ENCODE measurements around the gene KCNV2. TPM values are rescaled to one million over a fixed set of nuclear protein-coding genes. Genes with fewer than 3 reads are reported as not detected.

The KCNV2 gene
- total RNA-seq = not detected
- polyA plus RNA-seq = not detected
- long read RNA-seq, donor 1 = 0 reads
- long read RNA-seq, donor 2 = 0 reads

DNA sequence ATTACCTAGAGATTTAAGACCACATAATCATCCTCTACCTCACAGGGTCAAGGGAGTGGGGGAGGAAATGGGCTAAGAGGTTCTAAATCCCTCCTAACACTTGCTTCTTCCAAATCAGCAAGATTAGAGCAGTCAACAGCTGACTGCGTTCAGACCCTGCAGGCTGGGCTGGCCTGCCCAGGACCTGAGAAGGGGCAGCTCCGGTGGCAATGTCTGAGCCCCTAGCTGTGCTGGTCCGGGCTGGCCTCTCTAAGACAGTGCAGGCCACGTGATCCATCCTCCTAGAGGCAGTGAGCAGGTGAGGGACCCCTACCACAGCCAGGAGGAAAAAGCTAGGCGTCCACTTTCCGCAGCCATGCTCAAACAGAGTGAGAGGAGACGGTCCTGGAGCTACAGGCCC is at the start of gene KCNV2:
KCNV2 (plus strand) TSS at position 126 of the 400 bp plus-strand sequence; CDS start at position 356, 230 bp downstream.
- no peaks in the 10 kb centered on the region for H3K27me3 ChIP-seq (ENCODE audit: control insufficient read depth in 1 of 2, insufficient read depth in 2 of 2, low read length in 1 of 2)
- H3K9me3 ChIP-seq (ENCODE audit: control insufficient read depth, low read length) = no peaks in the 10 kb centered on the region
- no peak for DNase-seq
- no peaks in the 10 kb centered on the region for H3K4me1 ChIP-seq (ENCODE audit: control insufficient read depth in 1 of 2, insufficient read depth in 2 of 2, low read length in 2 of 2)
- H3K36me3 ChIP-seq (ENCODE audit: control insufficient read depth in 1 of 2, insufficient read depth in 2 of 2, low read length in 1 of 2) = no peaks in the 10 kb centered on the region
- intact Hi-C loops (cut with DNase I) = no loop called here
- no peak within 1 kb of the TSS for H3K4me3 ChIP-seq (ENCODE audit: low read length in 2 of 2)
- WGBS, 2 donors = 96% methylated on average over 7 of the region's 7 CpGs
- ATAC-seq (ENCODE audit: low FRiP score) = no peak
- H3K27ac ChIP-seq (ENCODE audit: low read depth in 1 of 2, low read length in 2 of 2) = no peak within 1 kb of the TSS

DNA sequence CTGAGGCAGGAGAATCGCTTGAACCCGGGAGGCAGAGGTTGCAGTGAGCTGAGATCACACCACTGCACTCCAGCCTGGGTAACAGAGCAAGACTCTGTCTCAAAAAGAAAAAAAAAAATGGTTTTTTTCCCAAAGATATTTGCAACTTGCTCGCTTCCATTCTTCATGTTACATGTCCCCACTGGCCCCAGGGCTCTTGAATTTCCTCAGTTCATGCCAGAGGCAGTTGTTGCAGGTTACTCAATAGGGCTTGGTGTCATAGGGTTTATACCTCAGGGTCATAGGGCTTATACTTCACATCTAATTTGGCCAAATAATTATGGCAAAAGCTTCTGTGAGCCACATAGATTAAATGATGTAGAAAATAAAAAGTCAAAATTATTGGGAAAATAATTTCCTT is 44.1 kb upstream of the KCNV2 start:
- H3K36me3 ChIP-seq (ENCODE audit: control insufficient read depth in 1 of 2, insufficient read depth in 2 of 2, low read length in 1 of 2) = no peaks in the 10 kb centered on the region
- peaks cover 0 to under 1% of the 10 kb centered on the region in 2 donors for H3K4me1 ChIP-seq (ENCODE audit: control insufficient read depth in 1 of 2, insufficient read depth in 2 of 2, low read length in 2 of 2)
- no peak overlapping the region for H3K27ac ChIP-seq (ENCODE audit: low read depth in 1 of 2, low read length in 2 of 2)
- H3K4me3 ChIP-seq (ENCODE audit: low read length in 2 of 2) = no peak overlapping the region
- no peaks in the 10 kb centered on the region for H3K9me3 ChIP-seq (ENCODE audit: control insufficient read depth, low read length)
- ATAC-seq (ENCODE audit: low FRiP score) = no peak
- intact Hi-C loops (cut with DNase I) = no loop called here
- WGBS, 2 donors = 94 to 100% methylated on average over 1 of the region's 3 CpGs
- H3K27me3 ChIP-seq (ENCODE audit: control insufficient read depth in 1 of 2, insufficient read depth in 2 of 2, low read length in 1 of 2) = no peaks in the 10 kb centered on the region
- DNase-seq = no peak

DNA sequence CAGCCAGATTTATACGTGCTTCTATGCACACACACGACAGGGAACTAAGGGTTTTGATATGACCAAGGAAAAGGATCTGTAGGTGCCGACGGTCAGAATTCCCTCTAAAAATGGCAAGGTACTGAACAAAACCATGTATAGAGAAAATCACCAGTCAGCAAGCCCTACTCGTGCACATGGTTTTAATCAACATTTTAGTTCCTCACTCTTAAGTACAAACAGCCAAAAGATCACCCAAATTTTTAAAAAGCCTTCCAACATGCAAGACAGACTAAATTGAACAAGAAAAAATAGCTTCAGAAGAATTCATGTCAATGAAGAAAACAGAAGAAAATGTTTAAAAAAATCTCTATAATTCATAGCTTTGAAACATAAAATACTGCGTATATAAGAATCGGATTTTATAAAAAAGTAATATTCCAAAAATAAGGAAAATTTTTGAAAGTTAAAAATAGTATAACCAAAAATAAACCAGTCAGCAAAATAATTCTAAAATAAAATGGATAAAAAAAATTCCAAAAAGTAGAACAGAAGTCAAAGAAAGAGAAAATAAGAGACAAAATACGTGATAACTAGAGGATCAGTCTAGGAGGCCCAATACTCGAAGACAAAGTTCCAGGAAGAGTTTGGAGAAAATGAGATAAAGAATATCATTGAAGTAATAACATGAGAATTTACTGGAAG is 43.0 kb upstream of the KCNV2 start:
- no peak for DNase-seq
- H3K27me3 ChIP-seq (ENCODE audit: control insufficient read depth in 1 of 2, insufficient read depth in 2 of 2, low read length in 1 of 2) = no peaks in the 10 kb centered on the region
- no peak for ATAC-seq (ENCODE audit: low FRiP score)
- no peak overlapping the region for H3K27ac ChIP-seq (ENCODE audit: low read depth in 1 of 2, low read length in 2 of 2)
- H3K4me1 ChIP-seq (ENCODE audit: control insufficient read depth in 1 of 2, insufficient read depth in 2 of 2, low read length in 2 of 2) = peaks cover 3% of the 10 kb centered on the region in 2 donors
- WGBS, 2 donors = 67 to 73% methylated on average over 9 of the region's 9 CpGs
- H3K9me3 ChIP-seq (ENCODE audit: control insufficient read depth, low read length) = no peaks in the 10 kb centered on the region
- intact Hi-C loops (cut with DNase I) = no loop called here
- no peak overlapping the region for H3K4me3 ChIP-seq (ENCODE audit: low read length in 2 of 2)
- no peaks in the 10 kb centered on the region for H3K36me3 ChIP-seq (ENCODE audit: control insufficient read depth in 1 of 2, insufficient read depth in 2 of 2, low read length in 1 of 2)

DNA sequence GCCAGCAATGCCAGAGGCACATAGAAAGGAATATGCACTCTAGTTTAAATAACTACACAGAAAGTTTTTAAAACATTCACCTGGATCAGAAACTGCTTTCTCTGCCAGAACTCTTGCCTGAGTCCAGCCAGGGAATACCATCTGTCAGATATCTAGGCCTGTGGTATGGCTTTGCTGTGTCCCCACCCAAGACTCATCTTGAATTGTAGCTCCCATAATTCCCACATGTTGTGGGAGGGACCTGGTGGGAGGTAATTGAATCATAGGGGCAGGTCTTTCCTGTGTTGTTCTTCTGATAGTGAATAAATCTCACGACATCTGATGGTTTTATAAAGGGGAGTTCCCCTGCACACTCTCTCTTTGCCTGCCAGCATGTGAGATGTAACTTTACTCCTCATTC is 41.5 kb upstream of the KCNV2 start:
- no peaks in the 10 kb centered on the region for H3K36me3 ChIP-seq (ENCODE audit: control insufficient read depth in 1 of 2, insufficient read depth in 2 of 2, low read length in 1 of 2)
- no peak overlapping the region for H3K4me3 ChIP-seq (ENCODE audit: low read length in 2 of 2)
- H3K9me3 ChIP-seq (ENCODE audit: control insufficient read depth, low read length) = no peaks in the 10 kb centered on the region
- WGBS, 2 donors = 74 to 85% methylated on average over 1 of the region's 1 CpG
- no peaks in the 10 kb centered on the region for H3K27me3 ChIP-seq (ENCODE audit: control insufficient read depth in 1 of 2, insufficient read depth in 2 of 2, low read length in 1 of 2)
- H3K4me1 ChIP-seq (ENCODE audit: control insufficient read depth in 1 of 2, insufficient read depth in 2 of 2, low read length in 2 of 2) = peaks cover 3% of the 10 kb centered on the region in 2 donors
- H3K27ac ChIP-seq (ENCODE audit: low read depth in 1 of 2, low read length in 2 of 2) = no peak overlapping the region
- ATAC-seq (ENCODE audit: low FRiP score) = no peak
- intact Hi-C loops (cut with DNase I) = no loop called here
- DNase-seq = no peak

DNA sequence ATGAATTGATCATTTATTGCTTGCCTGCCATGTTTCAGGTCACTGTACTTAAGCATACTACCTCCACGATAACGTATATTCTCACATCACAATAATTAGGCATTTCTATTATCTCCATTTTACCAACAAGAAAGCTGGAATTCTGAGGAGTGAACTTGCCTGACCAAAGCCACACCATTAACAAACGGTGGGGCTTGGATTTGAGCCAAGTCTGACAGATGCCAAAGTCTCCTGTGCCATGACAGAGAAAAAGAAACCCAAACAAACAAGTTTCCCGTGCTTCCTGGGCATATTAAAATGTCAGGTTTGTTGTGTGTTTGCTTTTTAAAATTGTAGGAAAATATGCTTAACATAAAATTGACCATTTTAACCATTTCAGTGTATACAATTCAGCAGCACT is 40.8 kb upstream of the KCNV2 start:
- Histone ChIP-seq H3K36me3 (ENCODE audit: control insufficient read depth in 1 of 2, insufficient read depth in 2 of 2, low read length in 1 of 2) (no peaks in the 10 kb centered on the region), H3K27ac (ENCODE audit: low read depth in 1 of 2, low read length in 2 of 2) (no peak overlapping the region), H3K4me3 (ENCODE audit: low read length in 2 of 2) (no peak overlapping the region), H3K9me3 (ENCODE audit: control insufficient read depth, low read length) (no peaks in the 10 kb centered on the region), H3K27me3 (ENCODE audit: control insufficient read depth in 1 of 2, insufficient read depth in 2 of 2, low read length in 1 of 2) (no peaks in the 10 kb centered on the region), H3K4me1 (ENCODE audit: control insufficient read depth in 1 of 2, insufficient read depth in 2 of 2, low read length in 2 of 2) (peaks cover 3% of the 10 kb centered on the region in 2 donors)
- no peak for DNase-seq
- 59 to 61% methylated on average over 4 of the region's 4 CpGs for WGBS, 2 donors
- intact Hi-C loops (cut with DNase I) = no loop called here
- ATAC-seq (ENCODE audit: low FRiP score) = no peak

DNA sequence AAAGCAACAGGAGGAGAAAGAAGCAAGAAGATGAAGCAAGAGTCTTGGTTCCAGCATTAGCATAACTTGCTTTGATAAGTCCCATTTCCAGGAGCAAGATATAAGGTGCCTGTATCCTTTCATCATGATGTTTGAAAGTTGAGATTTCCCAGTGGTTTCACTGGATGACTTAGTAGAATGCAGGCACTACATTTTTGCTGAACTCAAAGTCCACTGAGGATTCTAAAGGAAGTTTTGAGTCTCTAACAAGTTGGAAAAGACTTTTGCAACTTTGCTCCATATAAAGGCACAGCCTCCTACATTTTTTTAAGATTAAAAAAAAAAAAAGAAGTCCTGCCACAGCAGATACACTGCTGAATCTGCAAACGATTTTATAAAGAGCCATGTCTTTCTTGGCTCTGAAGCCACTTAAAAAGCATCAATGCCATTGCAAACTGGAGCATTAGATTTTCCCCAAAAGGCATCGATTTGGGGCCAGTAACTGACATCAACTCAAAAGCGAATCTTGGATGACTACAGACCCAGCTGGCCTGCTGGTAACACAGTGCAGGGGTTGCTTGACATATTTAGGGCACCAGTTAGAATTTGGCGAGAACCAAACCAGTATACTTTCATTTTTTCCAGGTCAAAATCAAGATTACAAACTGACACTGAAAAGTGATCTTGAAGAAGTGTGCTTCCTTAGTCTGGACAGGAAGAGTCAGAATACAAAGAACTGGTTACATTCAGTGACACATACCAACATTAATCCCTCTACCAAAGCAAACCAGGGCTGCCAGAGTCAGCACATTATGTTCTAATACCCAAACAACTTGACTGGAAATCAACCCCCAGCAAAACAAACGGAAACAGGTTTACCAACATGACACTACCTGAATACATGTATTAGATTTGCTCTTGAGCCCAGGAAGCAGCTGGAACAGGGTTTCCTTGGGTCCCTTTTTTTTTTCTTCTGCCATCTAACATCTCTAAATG is 39.1 kb upstream of the KCNV2 start:
- 21 to 26% methylated on average over 5 of the region's 5 CpGs for WGBS, 2 donors
- no peak overlapping the region for H3K27ac ChIP-seq (ENCODE audit: low read depth in 1 of 2, low read length in 2 of 2)
- intact Hi-C loops (cut with DNase I) = no loop called here
- H3K9me3 ChIP-seq (ENCODE audit: control insufficient read depth, low read length) = no peaks in the 10 kb centered on the region
- H3K36me3 ChIP-seq (ENCODE audit: control insufficient read depth in 1 of 2, insufficient read depth in 2 of 2, low read length in 1 of 2) = no peaks in the 10 kb centered on the region
- ATAC-seq (ENCODE audit: low FRiP score) (no peak), DNase-seq (no peak)
- H3K27me3 ChIP-seq (ENCODE audit: control insufficient read depth in 1 of 2, insufficient read depth in 2 of 2, low read length in 1 of 2) = no peaks in the 10 kb centered on the region
- H3K4me3 ChIP-seq (ENCODE audit: low read length in 2 of 2) = no peak overlapping the region
- H3K4me1 ChIP-seq (ENCODE audit: control insufficient read depth in 1 of 2, insufficient read depth in 2 of 2, low read length in 2 of 2) = peaks cover 3% of the 10 kb centered on the region in 2 donors

DNA sequence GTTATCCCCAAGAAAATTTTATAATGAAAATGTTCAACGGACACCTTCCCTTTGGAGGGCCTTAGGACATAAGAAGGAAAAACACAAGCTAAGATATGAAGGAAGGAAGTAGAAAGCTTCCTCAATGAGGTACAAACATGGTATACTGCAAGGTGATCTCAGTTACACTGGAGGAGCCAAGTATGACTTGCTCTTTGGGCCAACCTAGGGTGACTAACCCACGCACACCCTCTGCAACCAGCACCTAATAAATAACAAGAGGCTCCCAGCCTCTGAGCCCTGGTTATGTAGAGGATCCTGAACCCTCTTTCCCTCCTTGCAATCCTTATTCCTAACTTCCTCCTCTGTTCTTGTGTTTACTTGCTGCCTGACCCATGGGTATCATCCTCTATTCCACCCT is 38.3 kb upstream of the KCNV2 start:
- Histone ChIP-seq H3K27me3 (ENCODE audit: control insufficient read depth in 1 of 2, insufficient read depth in 2 of 2, low read length in 1 of 2) (no peaks in the 10 kb centered on the region), H3K27ac (ENCODE audit: low read depth in 1 of 2, low read length in 2 of 2) (no peak overlapping the region), H3K9me3 (ENCODE audit: control insufficient read depth, low read length) (no peaks in the 10 kb centered on the region), H3K36me3 (ENCODE audit: control insufficient read depth in 1 of 2, insufficient read depth in 2 of 2, low read length in 1 of 2) (no peaks in the 10 kb centered on the region), H3K4me3 (ENCODE audit: low read length in 2 of 2) (no peak overlapping the region), H3K4me1 (ENCODE audit: control insufficient read depth in 1 of 2, insufficient read depth in 2 of 2, low read length in 2 of 2) (peaks cover 3% of the 10 kb centered on the region in 2 donors)
- DNase-seq (no peak), ATAC-seq (ENCODE audit: low FRiP score) (no peak)
- 85 to 91% methylated on average over 2 of the region's 2 CpGs for WGBS, 2 donors
- intact Hi-C loops (cut with DNase I) = no loop called here

DNA sequence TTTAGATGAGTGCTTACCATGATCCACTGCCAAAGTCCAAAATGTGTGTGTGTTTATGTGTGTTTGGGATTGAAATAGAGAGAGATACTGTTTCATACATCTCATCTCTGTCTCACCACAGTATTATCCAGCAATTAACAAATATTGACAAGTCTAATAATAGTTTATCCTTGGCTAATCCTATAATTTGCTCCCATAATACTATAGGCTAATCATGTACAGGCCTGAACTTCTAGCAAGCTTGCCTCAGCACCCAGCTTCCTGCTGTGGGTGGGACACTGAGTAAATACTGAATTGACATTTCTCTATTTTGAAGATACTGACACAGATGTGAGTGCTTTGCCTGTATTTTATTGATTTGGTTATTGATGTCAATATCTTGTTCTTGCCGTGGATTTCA is 35.3 kb upstream of the KCNV2 start:
- H3K9me3 ChIP-seq (ENCODE audit: control insufficient read depth, low read length) = no peaks in the 10 kb centered on the region
- H3K27me3 ChIP-seq (ENCODE audit: control insufficient read depth in 1 of 2, insufficient read depth in 2 of 2, low read length in 1 of 2) = no peaks in the 10 kb centered on the region
- no peak overlapping the region for H3K27ac ChIP-seq (ENCODE audit: low read depth in 1 of 2, low read length in 2 of 2)
- H3K36me3 ChIP-seq (ENCODE audit: control insufficient read depth in 1 of 2, insufficient read depth in 2 of 2, low read length in 1 of 2) = no peaks in the 10 kb centered on the region
- H3K4me1 ChIP-seq (ENCODE audit: control insufficient read depth in 1 of 2, insufficient read depth in 2 of 2, low read length in 2 of 2) = peaks cover 3% of the 10 kb centered on the region in 2 donors
- intact Hi-C loops (cut with DNase I) = no loop called here
- no peak for DNase-seq
- H3K4me3 ChIP-seq (ENCODE audit: low read length in 2 of 2) = no peak overlapping the region
- ATAC-seq (ENCODE audit: low FRiP score) = no peak
- 72 to 80% methylated on average over 1 of the region's 1 CpG for WGBS, 2 donors

Data from aorta (tissue), 5 donors.